Glomerular visceral epithelial cell (primary cell): Measurements from ENCODE around the gene MPDU1.

Source experiments
- DNase-seq: peaks from one replicate; pipeline ENCODE4 v3.0.0-alpha.2; 2016; ENCODE audit errors: extremely low spot score

MPDU1 gene

GRCh38 chr17:7583253-7584109, at the start of gene MPDU1:
Gene MPDU1, plus strand, starts transcription at chr17:7583852. Its CDS starts 11 bp downstream, at chr17:7583863.
- DNase-seq, result peak; percentile 96

- no peak for DNase-seq
These were observed 45.6 kb upstream of the MPDU1 start for GRCh38 chr17:7538050-7538449.

DNA sequence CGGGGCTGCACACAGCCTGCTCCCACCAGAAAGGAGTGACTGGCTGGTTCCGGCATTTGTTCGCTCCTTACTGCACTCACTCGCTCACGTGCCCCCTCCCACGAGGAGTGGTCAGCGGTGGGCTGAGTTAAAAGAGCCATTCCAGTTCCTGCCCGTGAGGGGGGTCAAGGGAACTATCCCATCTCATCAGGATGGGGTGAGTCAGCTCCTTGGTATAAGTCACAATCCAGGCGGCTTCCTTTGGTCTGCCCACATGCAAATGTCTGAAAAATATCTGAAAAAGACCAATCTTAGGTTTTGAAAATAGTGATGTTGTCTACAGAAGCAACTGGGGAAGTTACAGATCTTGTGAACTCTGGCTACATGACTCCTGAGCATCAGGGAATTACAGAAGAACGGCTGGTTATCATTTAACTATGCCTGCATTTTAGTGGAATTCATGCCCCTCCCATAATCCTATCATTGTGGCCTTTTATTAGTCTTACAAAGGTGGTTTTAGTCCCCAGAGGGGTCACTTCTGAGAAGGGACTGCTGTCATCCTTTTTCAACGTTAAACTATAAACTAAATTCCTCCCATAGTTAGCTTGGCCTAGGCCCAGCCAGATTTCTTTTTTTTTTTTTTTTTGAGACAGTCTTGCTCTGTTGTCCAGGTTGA, 44.6 kb upstream of the MPDU1 start:
- DNase-seq, result peak; percentile 58

GRCh38 chr17:7541074-7541621, 42.5 kb upstream of the MPDU1 start:
- no peak for DNase-seq

DNA sequence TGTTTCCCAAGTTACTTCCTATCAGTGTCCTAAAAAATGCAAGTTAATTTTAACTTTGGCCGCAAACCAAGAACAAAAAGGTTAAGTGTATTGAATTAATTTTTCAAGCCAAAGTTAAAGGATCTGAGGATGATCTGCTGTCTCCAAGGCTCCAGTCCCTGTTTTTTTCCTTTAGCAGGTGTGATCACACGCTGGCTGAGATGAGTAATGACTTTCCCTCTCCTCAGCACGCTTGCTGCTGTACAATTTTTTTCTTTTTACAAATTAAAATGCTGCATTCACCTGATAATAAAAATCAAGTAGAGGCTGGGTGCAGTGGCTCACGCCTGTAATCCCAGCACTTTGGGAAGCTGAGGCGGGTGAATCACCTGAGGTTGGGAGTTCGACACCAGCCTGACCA, 38.7 kb upstream of the MPDU1 start:
- no peak for DNase-seq

DNA sequence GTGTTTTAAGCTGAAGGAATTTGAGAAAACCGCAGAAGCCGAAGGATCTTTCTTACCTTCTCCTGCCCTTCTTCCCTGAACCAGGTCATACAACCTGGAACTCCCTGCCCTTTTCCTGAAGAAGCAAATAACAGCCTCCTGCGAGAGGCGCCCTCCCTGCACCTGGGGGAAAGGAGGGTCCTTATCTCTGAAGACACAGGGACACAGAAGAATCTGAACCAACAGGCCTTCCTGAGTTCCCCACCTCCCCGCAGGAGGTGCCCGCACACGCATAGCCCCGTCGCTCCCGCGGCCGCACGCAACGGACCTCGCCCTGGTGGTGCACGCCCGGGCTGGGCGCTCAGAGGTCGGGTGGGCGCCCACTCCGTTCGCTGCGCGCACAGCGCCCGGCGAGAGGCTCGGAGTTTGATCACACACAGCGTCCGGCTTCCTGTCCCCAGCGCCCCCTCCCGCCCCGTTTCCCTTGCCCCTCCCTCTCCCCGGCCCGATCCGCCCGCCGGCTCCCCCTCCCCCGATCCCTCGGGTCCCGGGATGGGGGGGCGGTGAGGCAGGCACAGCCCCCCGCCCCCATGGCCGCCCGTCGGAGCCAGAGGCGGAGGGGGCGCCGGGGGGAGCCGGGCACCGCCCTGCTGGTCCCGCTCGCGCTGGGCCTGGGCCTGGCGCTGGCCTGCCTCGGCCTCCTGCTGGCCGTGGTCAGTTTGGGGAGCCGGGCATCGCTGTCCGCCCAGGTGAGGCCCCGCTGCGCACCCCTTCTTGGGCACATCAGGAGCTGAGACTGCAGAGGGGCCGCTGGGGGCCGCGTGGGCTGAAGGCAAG, 34.9 kb upstream of the MPDU1 start, which contains the start of gene TNFSF12:
TNFSF12 (plus strand) TSS at position 474 of the 816 bp plus-strand sequence; CDS start at position 570, 96 bp downstream.
- peak; percentile 28 for DNase-seq

GRCh38 chr17:7549401-7550055, 34.1 kb upstream of the MPDU1 start:
- DNase-seq, result no peak

GRCh38 chr17:7550344-7550743, 33.3 kb upstream of the MPDU1 start:
- no peak for DNase-seq

GRCh38 chr17:7551396-7551795, 32.3 kb upstream of the MPDU1 start:
- DNase-seq, result no peak

GRCh38 chr17:7552621-7553051, 31.0 kb upstream of the MPDU1 start:
- DNase-seq, result no peak

GRCh38 chr17:7553356-7553755, 30.3 kb upstream of the MPDU1 start:
- DNase-seq, result no peak

- DNase-seq, result no peak
These were observed 28.2 kb upstream of the MPDU1 start for GRCh38 chr17:7555320-7555948.

- DNase-seq, result no peak
These were observed 27.0 kb upstream of the MPDU1 start for GRCh38 chr17:7556627-7557026.

- DNase-seq, result no peak
These were observed 26.4 kb upstream of the MPDU1 start for GRCh38 chr17:7557147-7557764.

- DNase-seq, result peak; percentile 87
These were observed 25.7 kb upstream of the MPDU1 start for GRCh38 chr17:7557775-7558543.

- no peak for DNase-seq
These were observed 24.9 kb upstream of the MPDU1 start, which contains the start of gene TNFSF13 for GRCh38 chr17:7558544-7559319. Gene TNFSF13, plus strand, starts transcription at chr17:7558750. Its CDS starts 290 bp downstream, at chr17:7559040.

GRCh38 chr17:7559320-7560171, 24.1 kb upstream of the MPDU1 start:
- DNase-seq, result no peak
